ENCODE results near the gene PRKCZ.

PRKCZ gene

GRCh38 chr1:2165646-2166045 lies 115.4 kb downstream of the PRKCZ start:
- TF ChIP-seq CTCF (IDR thresholded peaks at IDR 0.05; ENCODE audit: low read depth, low read length) (no peak), EZH2phosphoT487 (IDR thresholded peaks at IDR 0.05; ENCODE audit: low read depth) (no peak)
- no peaks in the 10 kb centered on the region for H3K27me3 ChIP-seq (ENCODE audit: low read depth, low read length)
- no peak overlapping the region for H2AFZ ChIP-seq (ENCODE audit: low read depth, low read length)
- H3K79me2 ChIP-seq (ENCODE audit: low read length) = no peaks in the 10 kb centered on the region
- no peak overlapping the region for H3K9ac ChIP-seq (ENCODE audit: low read length)
- H3K4me2 ChIP-seq (ENCODE audit: low read length) = no peak overlapping the region
- no peaks in the 10 kb centered on the region for H4K20me1 ChIP-seq (ENCODE audit: insufficient read depth, low read length)
- no peak overlapping the region for H3K27ac ChIP-seq (ENCODE audit: low read length)
- H3K36me3 ChIP-seq (replicated peaks; ENCODE audit: low read depth, low read length) = no peaks in the 10 kb centered on the region
- no peaks in the 10 kb centered on the region for H3K4me1 ChIP-seq (ENCODE audit: low read length)
- no peak overlapping the region for H3K4me3 ChIP-seq (ENCODE audit: low read length)
- H3K9me3 ChIP-seq (ENCODE audit: insufficient read depth, low read length) = no peaks in the 10 kb centered on the region

GRCh38 chr1:2166254-2166653 lies 116.0 kb downstream of the PRKCZ start:
- H3K4me3 ChIP-seq (ENCODE audit: low read length) = no peak overlapping the region
- H3K9me3 ChIP-seq (ENCODE audit: insufficient read depth, low read length) = no peaks in the 10 kb centered on the region
- H3K4me2 ChIP-seq (ENCODE audit: low read length) = no peak overlapping the region
- H3K79me2 ChIP-seq (ENCODE audit: low read length) = no peaks in the 10 kb centered on the region
- no peaks in the 10 kb centered on the region for H3K4me1 ChIP-seq (ENCODE audit: low read length)
- TF ChIP-seq CTCF (IDR thresholded peaks at IDR 0.05; ENCODE audit: low read depth, low read length) = no peak
- no peak for TF ChIP-seq EZH2phosphoT487 (IDR thresholded peaks at IDR 0.05; ENCODE audit: low read depth)
- H3K27ac ChIP-seq (ENCODE audit: low read length) = no peak overlapping the region
- H2AFZ ChIP-seq (ENCODE audit: low read depth, low read length) = no peak overlapping the region
- H4K20me1 ChIP-seq (ENCODE audit: insufficient read depth, low read length) = no peaks in the 10 kb centered on the region
- H3K9ac ChIP-seq (ENCODE audit: low read length) = no peak overlapping the region
- no peaks in the 10 kb centered on the region for H3K27me3 ChIP-seq (ENCODE audit: low read depth, low read length)
- no peaks in the 10 kb centered on the region for H3K36me3 ChIP-seq (replicated peaks; ENCODE audit: low read depth, low read length)

GRCh38 chr1:2166695-2167094 lies 116.5 kb downstream of the PRKCZ start:
- Histone ChIP-seq H3K36me3 (replicated peaks; ENCODE audit: low read depth, low read length) (no peaks in the 10 kb centered on the region), H2AFZ (ENCODE audit: low read depth, low read length) (no peak overlapping the region), H3K79me2 (ENCODE audit: low read length) (no peaks in the 10 kb centered on the region), H3K27me3 (ENCODE audit: low read depth, low read length) (no peaks in the 10 kb centered on the region), H3K4me1 (ENCODE audit: low read length) (no peaks in the 10 kb centered on the region), H3K4me2 (ENCODE audit: low read length) (no peak overlapping the region), H3K27ac (ENCODE audit: low read length) (no peak overlapping the region), H3K9ac (ENCODE audit: low read length) (no peak overlapping the region), H3K9me3 (ENCODE audit: insufficient read depth, low read length) (no peaks in the 10 kb centered on the region), H4K20me1 (ENCODE audit: insufficient read depth, low read length) (no peaks in the 10 kb centered on the region), H3K4me3 (ENCODE audit: low read length) (no peak overlapping the region)
- TF ChIP-seq EZH2phosphoT487 (IDR thresholded peaks at IDR 0.05; ENCODE audit: low read depth) (no peak), CTCF (IDR thresholded peaks at IDR 0.05; ENCODE audit: low read depth, low read length) (no peak)

- H3K27ac ChIP-seq (ENCODE audit: low read length) = no peak overlapping the region
- H2AFZ ChIP-seq (ENCODE audit: low read depth, low read length) = no peak overlapping the region
- no peak overlapping the region for H3K4me2 ChIP-seq (ENCODE audit: low read length)
- H3K9ac ChIP-seq (ENCODE audit: low read length) = no peak overlapping the region
- H3K79me2 ChIP-seq (ENCODE audit: low read length) = no peaks in the 10 kb centered on the region
- TF ChIP-seq EZH2phosphoT487 (IDR thresholded peaks at IDR 0.05; ENCODE audit: low read depth) (no peak), CTCF (IDR thresholded peaks at IDR 0.05; ENCODE audit: low read depth, low read length) (no peak)
- H4K20me1 ChIP-seq (ENCODE audit: insufficient read depth, low read length) = no peaks in the 10 kb centered on the region
- H3K4me3 ChIP-seq (ENCODE audit: low read length) = no peak overlapping the region
- no peaks in the 10 kb centered on the region for H3K36me3 ChIP-seq (replicated peaks; ENCODE audit: low read depth, low read length)
- H3K4me1 ChIP-seq (ENCODE audit: low read length) = no peaks in the 10 kb centered on the region
- H3K27me3 ChIP-seq (ENCODE audit: low read depth, low read length) = no peaks in the 10 kb centered on the region
- H3K9me3 ChIP-seq (ENCODE audit: insufficient read depth, low read length) = no peaks in the 10 kb centered on the region
Observed at GRCh38 chr1:2168090-2168489, 117.9 kb downstream of the PRKCZ start.

Measured in OCI-LY3 (cell line).